PC-9 (cell line): ENCODE measurements around the gene CDX1.

Source experiments
- CTCF ChIP-seq: fragments of 200-600 bp; sonication (generic); conservative IDR thresholded peaks from 2 replicates; pipeline ENCODE4 v1.6.1; 2017; ENCODE audit warnings: mixed run types, antibody characterized with exemption, mild to moderate bottlenecking, moderate library complexity
- EZH2 ChIP-seq: fragments of 200-600 bp; sonication (generic); IDR thresholded peaks from 2 replicates; pipeline ENCODE4 v1.8.0; 2017; ENCODE audit warnings: antibody characterized with exemption, low read depth

DNA sequence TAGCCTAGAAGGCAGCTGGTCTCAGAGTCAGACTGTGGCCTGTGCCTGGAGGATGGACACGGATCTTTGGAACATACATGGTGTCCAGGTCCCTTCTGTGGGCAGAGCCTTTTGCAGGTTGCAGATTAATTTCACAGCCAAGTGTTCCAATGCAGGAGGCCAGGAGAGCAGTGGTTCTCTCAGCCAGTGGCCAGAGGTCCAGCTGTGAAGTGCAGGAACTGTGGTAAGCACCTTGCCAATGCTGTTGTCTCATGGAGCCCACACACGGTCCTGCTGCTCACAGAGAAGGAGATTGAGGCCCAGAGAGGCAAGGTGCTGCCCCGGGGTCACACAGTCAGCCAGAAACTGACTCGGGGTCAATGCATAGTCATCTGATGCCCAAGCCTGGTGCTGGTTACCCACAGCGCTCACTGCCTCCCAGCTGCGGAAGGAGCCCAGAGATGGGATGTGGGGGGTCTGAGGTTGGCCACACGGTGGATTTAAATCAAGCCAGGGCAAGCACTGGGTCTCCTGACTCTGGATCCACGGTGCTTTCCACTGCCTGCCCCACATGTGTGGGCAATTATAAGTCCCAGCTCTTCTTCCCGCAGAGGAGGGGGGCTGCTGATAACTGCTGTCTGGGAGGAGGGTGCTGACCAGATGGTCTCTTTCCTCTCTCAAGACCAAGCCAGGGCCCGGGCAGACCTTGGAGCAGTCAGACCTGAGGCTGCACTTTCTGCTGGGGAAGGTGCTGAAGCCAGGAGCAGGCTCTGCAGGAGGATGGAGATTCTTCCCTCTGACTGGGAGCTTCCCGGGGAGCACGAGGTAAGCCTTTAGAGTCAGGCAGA is 13.7 kb upstream of the CDX1 start:
- no peak for TF ChIP-seq CTCF
- no peak for TF ChIP-seq EZH2
